Ishikawa (cell line): ENCODE data around the gene SUMO3.

ENCODE experiments used
- CEBPB ChIP-seq: IDR thresholded peaks from 2 replicates; pipeline ENCODE4 v1.6.1; 2012
- CREB1 ChIP-seq: IDR thresholded peaks from 2 replicates; pipeline ENCODE4 v1.6.1; 2012; ENCODE audit warnings: low read depth
- EGR1 ChIP-seq: IDR thresholded peaks from 2 replicates; pipeline ENCODE4 v1.6.1; 2012
- EP300 ChIP-seq: IDR thresholded peaks from 2 replicates; pipeline ENCODE4 v1.6.1; 2012; ENCODE audit warnings: borderline replicate concordance
- FOXM1 ChIP-seq: IDR thresholded peaks from 2 replicates; pipeline ENCODE4 v1.6.1; 2012; ENCODE audit warnings: low read depth, borderline replicate concordance
- MAX ChIP-seq: IDR thresholded peaks from 2 replicates; pipeline ENCODE4 v1.6.1; 2012
- NFIC ChIP-seq: IDR thresholded peaks from 2 replicates; pipeline ENCODE4 v1.6.1; 2012
- RAD21 ChIP-seq: IDR thresholded peaks from 2 replicates; pipeline ENCODE4 v1.6.1; 2012; ENCODE audit warnings: low read depth
- REST ChIP-seq: IDR thresholded peaks from 2 replicates; pipeline ENCODE4 v1.6.1; 2012; ENCODE audit warnings: low read depth, mild to moderate bottlenecking
- TAF1 ChIP-seq: IDR thresholded peaks from 2 replicates; pipeline ENCODE4 v1.6.1; 2012; ENCODE audit warnings: low read depth, mild to moderate bottlenecking
- TCF12 ChIP-seq: IDR thresholded peaks from 2 replicates; pipeline ENCODE4 v1.6.1; 2012; ENCODE audit warnings: low read depth
- TEAD4 ChIP-seq: IDR thresholded peaks from 2 replicates; pipeline ENCODE4 v1.6.1; 2012
- USF1 ChIP-seq: IDR thresholded peaks from 2 replicates; pipeline ENCODE4 v1.6.1; 2012
- YY1 ChIP-seq: IDR thresholded peaks from 2 replicates; pipeline ENCODE4 v1.6.1; 2012; ENCODE audit warnings: low read depth
- ZBTB7A ChIP-seq: IDR thresholded peaks from 2 replicates; pipeline ENCODE4 v1.6.1; 2012; ENCODE audit warnings: low read depth

SUMO3 gene

GRCh38 chr21:44817914-44818639 lies at the start of gene SUMO3:
Gene SUMO3 (minus strand): TSS chr21:44818062. CDS start chr21:44817968, 94 bp downstream.
- TF ChIP-seq CEBPB, result no peak
- 0 out of 2 replicates have a peak, but pooled peaks have one; percentile 45 for TF ChIP-seq TAF1
- no peak for TF ChIP-seq TEAD4
- no peak; the same call in 1 of the 2 replicates for TF ChIP-seq MAX
- no peak for TF ChIP-seq RAD21
- no peak for TF ChIP-seq FOXM1
- no peak for TF ChIP-seq YY1
- TF ChIP-seq CREB1, result no peak
- TF ChIP-seq REST, result no peak
- no peak for TF ChIP-seq EGR1
- TF ChIP-seq NFIC, result no peak; the same call in 1 of the 2 replicates
- no peak for TF ChIP-seq TCF12
- TF ChIP-seq EP300, result no peak
- peak; percentile 44; the same call in 1 of the 2 replicates for TF ChIP-seq ZBTB7A
- peak; percentile 95 for TF ChIP-seq USF1

- TF ChIP-seq TCF12 (no peak), FOXM1 (no peak), EGR1 (no peak), MAX (no peak), EP300 (no peak), YY1 (no peak)
Measured at GRCh38 chr21:44867464-44867863, 49.6 kb upstream of the SUMO3 start.

GRCh38 chr21:44866780-44867179 lies 48.9 kb upstream of the SUMO3 start:
- TF ChIP-seq YY1 (no peak), CEBPB (no peak), TCF12 (no peak), ZBTB7A (no peak), TAF1 (no peak), EGR1 (no peak), RAD21 (no peak), MAX (no peak), CREB1 (no peak), USF1 (no peak)

GRCh38 chr21:44865561-44866280 lies 47.9 kb upstream of the SUMO3 start:
- no peak for TF ChIP-seq TAF1
- no peak for TF ChIP-seq RAD21
- no peak for TF ChIP-seq USF1
- TF ChIP-seq CREB1, result no peak
- TF ChIP-seq FOXM1, result no peak
- TF ChIP-seq TCF12, result no peak
- no peak for TF ChIP-seq REST
- no peak for TF ChIP-seq ZBTB7A
- TF ChIP-seq MAX, result no peak
